Stimulated activated CD4-positive, alpha-beta T cell treated with anti-CD3 and anti-CD28 coated beads, Interleukin-2, amount 100 ng/mL, for 24 hours (primary cell): ENCODE measurements around the gene KSR1.
A peak's percentile ranks its signal among the peaks of the same experiment; 100 is the strongest.

Source experiments
- DNase-seq, 2 donors: peaks; one replicate each; pipeline ENCODE4 v3.0.0-alpha.2; 2020

KSR1 gene

GRCh38 chr17:27558341-27558740, 102.1 kb downstream of the KSR1 start:
- no peak for DNase-seq

- no peak for DNase-seq
These were observed 102.7 kb downstream of the KSR1 start for GRCh38 chr17:27558842-27559505.

GRCh38 chr17:27559506-27560481, 103.5 kb downstream of the KSR1 start:
- DNase-seq, result no peak

DNA sequence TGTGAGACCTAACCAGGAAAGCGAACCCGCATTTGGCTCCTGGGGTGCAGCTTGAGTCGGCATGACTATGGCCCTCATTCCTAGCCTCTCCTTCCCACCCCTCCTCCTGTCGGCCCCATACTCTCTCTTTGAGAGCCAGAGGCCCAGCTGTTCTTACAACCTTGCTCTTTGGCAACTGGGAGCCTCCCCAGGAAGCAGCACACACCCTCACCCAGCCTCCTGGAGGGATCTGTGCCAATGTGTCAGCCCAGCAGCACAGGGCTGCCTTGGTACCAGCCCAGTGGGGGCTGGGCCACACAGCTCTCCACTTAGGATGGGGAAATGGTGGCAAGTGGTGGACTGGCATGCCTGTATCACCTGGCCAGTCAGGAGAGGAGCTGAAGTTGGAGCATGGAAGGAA, 104.4 kb downstream of the KSR1 start:
- DNase-seq, result no peak

GRCh38 chr17:27562777-27563455, 106.7 kb downstream of the KSR1 start:
- DNase-seq, result no peak

- no peak for DNase-seq
These were observed 107.3 kb downstream of the KSR1 start for GRCh38 chr17:27563532-27563931.

DNA sequence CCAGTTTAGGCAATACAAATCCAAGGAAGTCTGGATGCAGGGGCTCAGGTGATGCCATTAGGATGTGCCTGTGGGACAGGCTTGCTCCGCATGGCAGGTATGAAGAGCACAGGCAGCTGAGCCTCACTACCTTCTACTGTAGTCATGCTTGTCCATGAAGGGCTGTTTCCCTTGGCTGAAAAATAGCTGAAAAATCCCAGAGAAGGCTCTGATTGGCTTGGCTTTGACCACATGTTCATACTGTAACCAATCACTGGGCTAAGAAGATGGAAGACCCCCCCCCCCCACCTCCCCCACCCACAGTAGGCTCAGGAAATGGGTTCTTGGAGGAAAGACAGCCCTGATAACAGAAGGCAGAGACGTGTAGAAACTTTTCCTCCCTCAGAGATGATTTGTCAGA, 108.2 kb downstream of the KSR1 start:
- no peak for DNase-seq

DNA sequence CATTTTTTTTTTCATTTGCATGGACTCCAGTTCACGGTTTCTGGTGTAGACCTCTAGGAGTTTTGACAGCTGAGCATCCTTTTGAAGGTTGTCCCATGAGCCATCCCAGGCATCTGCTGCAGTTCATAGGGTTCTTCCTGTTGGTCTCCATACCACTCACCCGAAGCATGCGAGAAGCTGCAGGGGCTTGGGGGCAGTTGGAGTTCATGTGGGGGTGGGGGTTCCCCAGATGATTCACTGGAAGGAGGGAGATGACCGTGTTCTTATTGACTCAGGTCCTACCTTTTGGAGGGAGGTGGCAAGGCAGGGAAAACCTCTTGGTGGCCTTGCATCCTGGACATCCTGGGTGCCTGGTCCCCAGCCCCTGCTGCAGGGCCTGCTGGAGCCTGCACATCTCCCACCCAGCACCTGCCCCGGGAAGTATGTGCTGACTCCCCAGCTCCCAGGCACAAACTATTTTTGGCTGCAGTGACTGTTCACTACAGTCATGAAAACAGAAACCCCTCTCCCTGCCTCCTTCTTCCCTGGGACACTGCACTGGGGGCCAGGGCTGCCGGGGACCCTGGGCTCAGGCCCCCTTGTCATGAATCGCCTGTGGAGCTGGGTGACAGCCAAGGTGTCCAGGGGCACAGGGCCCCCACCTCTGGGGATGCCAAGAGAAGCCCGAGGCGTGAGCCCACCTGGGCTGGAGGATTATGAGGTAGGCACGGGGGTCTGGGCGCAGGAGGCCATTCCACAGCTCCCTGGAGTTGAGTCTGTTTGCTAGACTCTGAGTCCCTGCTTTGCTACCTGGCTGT, 109.8 kb downstream of the KSR1 start:
- DNase-seq, result peak; percentile 51 to 56

DNA sequence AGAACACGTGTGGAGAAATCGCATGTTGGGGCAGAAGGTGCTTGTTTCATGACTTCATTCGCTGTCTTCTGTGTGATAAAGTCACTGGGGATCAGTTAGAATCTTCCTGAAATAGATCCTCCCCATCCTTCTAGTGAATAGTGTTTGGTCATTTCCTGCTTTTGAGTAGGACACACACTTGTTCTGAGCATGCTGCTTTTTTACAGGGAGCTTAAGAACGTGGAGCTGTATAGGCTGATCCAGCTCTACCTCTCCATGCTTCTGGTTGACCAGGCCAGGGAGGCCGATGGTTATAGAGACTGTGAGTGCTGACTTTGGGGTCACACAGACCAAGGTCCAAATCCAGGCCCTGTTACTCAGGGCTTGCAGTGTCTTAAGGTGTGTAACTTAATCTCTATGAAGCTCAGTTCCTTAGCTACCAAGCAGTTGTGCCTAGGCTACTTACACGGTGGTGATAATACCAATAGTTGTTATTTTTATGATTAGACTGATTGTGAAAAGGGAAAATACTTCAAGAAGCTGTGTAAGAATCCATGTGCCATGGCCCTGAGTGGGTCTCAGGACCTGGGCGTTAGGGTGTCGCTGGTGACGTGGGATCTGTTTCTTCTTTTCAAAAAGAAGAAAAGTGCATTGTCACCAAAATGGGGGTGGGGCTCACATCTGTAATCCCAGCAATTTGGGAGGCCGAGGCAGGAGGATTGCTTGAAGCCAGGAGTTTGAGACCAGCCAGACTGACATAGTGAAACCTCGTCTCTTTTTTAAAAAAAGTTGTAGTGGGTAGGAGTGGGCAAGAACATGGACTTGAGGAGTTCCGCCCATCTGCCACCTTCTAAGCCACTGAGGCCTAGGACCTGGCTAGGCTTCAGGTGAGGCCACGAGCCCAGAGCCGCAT, 110.7 kb downstream of the KSR1 start:
- DNase-seq, result no peak

DNA sequence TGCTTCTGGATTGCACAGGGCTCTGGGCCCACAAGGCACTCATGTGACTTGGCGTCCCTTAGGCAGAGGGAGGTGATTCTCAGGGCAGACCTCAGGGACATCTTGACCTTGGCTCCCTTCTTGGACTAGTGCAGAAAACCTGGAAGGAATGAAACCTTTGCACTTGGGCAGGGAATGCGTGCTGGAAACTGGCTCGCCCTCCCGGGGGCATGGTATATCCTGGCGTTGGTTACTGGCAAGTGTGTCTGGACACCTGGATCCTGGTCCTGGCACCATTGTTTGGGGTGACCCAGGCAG, 111.3 kb downstream of the KSR1 start:
- DNase-seq, result no peak

GRCh38 chr17:27568216-27568615, 112.0 kb downstream of the KSR1 start:
- no peak for DNase-seq

DNA sequence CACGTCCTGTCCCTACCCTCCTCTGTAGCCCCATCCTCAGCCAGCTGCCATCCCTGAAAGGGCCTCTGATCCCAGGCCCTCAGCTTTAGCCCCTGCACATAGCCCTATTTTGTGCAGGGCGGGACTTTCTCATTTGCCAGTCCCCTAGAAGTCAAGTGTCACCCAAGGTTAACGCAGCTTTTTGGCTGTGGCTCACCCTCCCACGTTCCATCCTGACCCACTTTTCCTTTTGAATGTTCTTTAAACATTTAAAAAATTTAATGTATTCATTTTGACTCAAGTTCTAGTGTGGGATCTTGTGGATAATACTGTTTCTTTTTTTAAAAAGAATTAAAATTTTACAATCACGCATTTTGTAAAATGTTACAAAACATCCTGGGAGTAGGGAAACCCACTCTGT, 112.6 kb downstream of the KSR1 start:
- DNase-seq, result no peak

- peak; percentile 58 to 64 for DNase-seq
These were observed 113.0 kb downstream of the KSR1 start for GRCh38 chr17:27569257-27569722.

GRCh38 chr17:27569884-27570577, 113.8 kb downstream of the KSR1 start:
- DNase-seq, result no peak

- DNase-seq, result no peak
These were observed 114.3 kb downstream of the KSR1 start for GRCh38 chr17:27570578-27570914.

DNA sequence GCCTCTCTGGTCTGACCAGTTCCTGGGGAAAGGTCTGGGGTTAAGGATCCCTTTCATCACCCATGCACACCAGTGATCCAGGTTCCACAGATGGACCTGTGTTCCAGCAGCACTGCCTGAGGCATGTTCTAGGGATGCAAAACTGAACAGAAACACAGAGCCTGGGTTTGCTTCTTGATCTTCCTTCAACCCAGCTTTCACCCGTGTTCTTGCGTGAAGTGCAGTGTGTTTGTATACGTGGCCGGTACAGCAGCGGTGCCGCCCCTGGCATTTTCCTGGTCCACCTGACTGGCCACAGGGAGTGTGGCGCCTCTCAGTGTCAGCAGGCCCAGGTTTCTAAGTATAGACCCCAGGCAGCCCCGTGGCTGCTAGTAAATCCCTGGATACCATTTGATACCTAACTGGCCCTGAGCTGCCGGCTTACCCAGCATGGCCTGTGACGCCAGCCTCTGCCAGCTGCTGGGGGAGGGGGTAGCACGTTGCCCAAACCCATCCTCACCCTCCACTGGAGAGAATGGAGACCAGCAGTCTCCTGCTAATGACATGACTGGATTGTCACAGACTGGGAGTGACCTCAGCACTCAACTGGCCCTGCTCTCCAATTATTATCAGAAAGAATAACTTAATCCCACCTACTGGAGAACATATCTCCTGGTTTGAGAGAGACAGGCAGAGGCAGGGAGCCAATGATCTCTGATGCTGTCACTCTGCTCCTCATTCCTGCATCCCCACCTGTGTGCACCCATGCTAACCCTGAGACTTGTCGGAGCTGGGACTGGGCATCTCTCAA, 115.5 kb downstream of the KSR1 start:
- no peak for DNase-seq

GRCh38 chr17:27572665-27573064, 116.4 kb downstream of the KSR1 start:
- peak; percentile 67 to 71 for DNase-seq

DNA sequence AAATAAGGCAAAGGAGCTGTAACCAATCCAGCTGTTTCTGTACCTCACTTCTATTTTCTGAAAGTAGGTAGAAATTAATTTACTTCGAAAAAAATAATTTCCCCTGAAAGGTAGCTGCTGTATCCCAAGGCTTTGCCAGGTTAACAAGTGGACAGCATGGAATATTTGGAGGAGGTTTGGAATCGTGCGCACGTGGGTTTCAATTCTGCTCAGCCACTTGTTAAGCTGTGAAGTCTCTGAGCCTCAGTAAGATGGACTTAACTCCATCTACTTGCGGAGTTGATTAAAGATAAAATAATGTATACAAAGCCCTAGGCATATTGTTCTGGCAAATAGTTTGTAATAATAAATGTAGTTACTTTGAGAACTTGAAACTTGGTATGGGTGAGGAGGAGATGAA, 117.3 kb downstream of the KSR1 start:
- no peak for DNase-seq

DNA sequence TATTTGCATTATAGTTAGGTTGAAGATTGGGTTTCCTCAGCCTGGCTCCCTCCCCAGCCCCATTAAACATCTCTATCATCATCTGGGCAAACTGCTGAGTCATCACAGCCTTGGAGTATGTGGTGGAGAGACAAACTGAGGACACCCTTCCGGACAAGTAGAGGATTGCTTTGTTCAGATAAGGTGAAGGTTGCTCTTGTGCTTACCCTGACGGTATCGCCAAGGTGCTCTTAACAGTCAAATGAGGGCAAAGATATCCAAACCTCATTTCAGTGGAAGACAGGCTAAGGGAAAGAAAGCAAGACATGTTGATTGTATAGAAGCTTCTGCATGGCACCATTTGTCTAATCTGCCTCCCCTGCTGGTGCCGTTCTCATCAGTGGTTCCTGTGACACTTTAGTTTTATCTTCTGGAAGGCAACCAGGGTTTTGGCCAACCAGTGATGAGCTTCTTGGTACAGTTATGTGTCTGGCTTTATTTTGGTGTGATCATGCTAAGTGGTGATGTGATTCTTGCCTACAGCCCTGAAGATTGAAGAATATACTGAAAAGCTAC, 117.8 kb downstream of the KSR1 start:
- DNase-seq, result no peak
